B cell (primary cell): ENCODE data around the gene ITPK1. TPM values are rescaled to one million over a fixed set of nuclear protein-coding genes. Genes with fewer than 3 reads are reported as not detected.

Experiments
- ATAC-seq: fragments of 200-7000 bp; cut with Tn5 transposase; one replicate; pipeline ENCODE4 v1.10.0; 2021; ENCODE audit warnings: low read depth, mild to moderate bottlenecking, moderate number of reproducible peaks, moderate library complexity
- CTCF ChIA-PET: fragments of 350-600 bp; sonication (Branson Sonifier 250); formaldehyde crosslinking; loops from one replicate; lab custom pipeline; 2021; ENCODE audit warnings: antibody characterized with exemption, inconsistent platforms; lab: Charles Lee
- POLR2A ChIA-PET: fragments of 350-600 bp; sonication (Branson Sonifier 250); formaldehyde crosslinking; loops from one replicate; lab custom pipeline; 2021; ENCODE audit warnings: antibody characterized with exemption; lab: Charles Lee
- DNase-seq: peaks from one replicate; pipeline ENCODE4 v3.0.0; 2013
- H2AFZ ChIP-seq: 2 replicates; pipeline ENCODE4 v1.6.1; 2012; ENCODE audit warnings: mild to moderate bottlenecking, low read depth, low read length; ENCODE audit not compliant: insufficient read depth, poor library complexity, severe bottlenecking
- H3K27ac ChIP-seq, 2 donors: 1 replicate in 1 of 2; 2 replicates in 1 of 2; pipeline ENCODE4 v1.5.1; 2012 to 2013; ENCODE audit warnings: low read length in 2 of 2, mild to moderate bottlenecking in 2 of 2, moderate library complexity in 1 of 2
- H3K27me3 ChIP-seq, 4 experiments: fragments of 200-600 bp in 1 of 4; sonication (generic) in 1 of 4; replicated peaks in 1 of 4; 1 replicate in 2 of 4; 2 replicates in 2 of 4; pipeline versions ENCODE4 v1.6.1 to v1.7.0; 2013 to 2016; ENCODE audit warnings: low read length in 3 of 4, mild to moderate bottlenecking in 2 of 4, mixed read lengths in 1 of 4, moderate library complexity in 1 of 4; ENCODE audit not compliant: insufficient read depth in 4 of 4, control insufficient read depth in 3 of 4; ENCODE audit errors: control extremely low read depth in 1 of 4
- H3K36me3 ChIP-seq, 2 experiments: replicated peaks in 1 of 2; 1 replicate in 1 of 2; 2 replicates in 1 of 2; pipeline versions ENCODE4 v1.6.1 to v1.7.1; 2013; ENCODE audit warnings: low read length in 1 of 2; ENCODE audit not compliant: insufficient read depth in 2 of 2, control insufficient read depth in 1 of 2; ENCODE audit errors: control extremely low read depth in 1 of 2, extremely low read depth in 1 of 2
- H3K4me1 ChIP-seq, 2 donors: fragments of 200-600 bp in 1 of 2; sonication (generic) in 1 of 2; 1 replicate in 1 of 2; 2 replicates in 1 of 2; pipeline versions ENCODE4 v1.5.1 to v1.6.1; 2013 to 2017; ENCODE audit warnings: low read length in 2 of 2; ENCODE audit not compliant: control insufficient read depth in 2 of 2, insufficient read depth in 2 of 2
- H3K4me2 ChIP-seq: replicated peaks from 2 replicates; pipeline ENCODE3; 2012; ENCODE audit warnings: mild to moderate bottlenecking, low read depth, low read length; ENCODE audit not compliant: poor library complexity, severe bottlenecking
- H3K4me3 ChIP-seq, 5 experiments: fragments of 200-600 bp in 1 of 5; sonication (generic) in 1 of 5; 1 replicate in 3 of 5; 2 replicates in 2 of 5; pipeline versions ENCODE4 v1.5.1 to v1.7.0; 2011 to 2016; ENCODE audit warnings: low read length in 4 of 5, mild to moderate bottlenecking in 4 of 5, low read depth in 2 of 5, control low read depth in 1 of 5, moderate library complexity in 1 of 5; ENCODE audit not compliant: insufficient read depth in 1 of 5; ENCODE audit errors: control extremely low read depth in 1 of 5, extremely low read depth in 1 of 5
- H3K79me2 ChIP-seq: fragments of 200-600 bp; sonication (generic); one replicate; pipeline ENCODE4 v1.6.0; 2016; ENCODE audit warnings: low read length; ENCODE audit not compliant: control insufficient read depth, insufficient read depth
- H3K9ac ChIP-seq: fragments of 200-600 bp; sonication (generic); 2 replicates; pipeline ENCODE4 v1.6.1; 2017; ENCODE audit warnings: mild to moderate bottlenecking, low read length, moderate library complexity
- H3K9me3 ChIP-seq, 3 donors: one replicate each; pipeline versions ENCODE4 v1.6.1 to v1.7.1; 2013; ENCODE audit warnings: low read length in 2 of 3; ENCODE audit not compliant: control insufficient read depth in 2 of 3, insufficient read depth in 1 of 3; ENCODE audit errors: control extremely low read depth in 1 of 3
- H4K20me1 ChIP-seq: 2 replicates; pipeline ENCODE4 v1.6.0; 2012; ENCODE audit warnings: mild to moderate bottlenecking, low read length; ENCODE audit not compliant: insufficient read depth, control insufficient read depth, poor library complexity, severe bottlenecking
- H3K27ac Mint-ChIP-seq: one replicate; pipeline ENCODE4 v1.8.0; 2021; ENCODE audit warnings: mixed read lengths
- H3K27me3 Mint-ChIP-seq: one replicate; pipeline ENCODE4 v1.8.0; 2021; ENCODE audit warnings: mixed read lengths
- H3K4me1 Mint-ChIP-seq: one replicate; pipeline ENCODE4 v1.8.0; 2021; ENCODE audit warnings: mixed read lengths
- H3K4me3 Mint-ChIP-seq: one replicate; pipeline ENCODE4 v1.8.0; 2021; ENCODE audit warnings: mixed read lengths
- H3K9me3 Mint-ChIP-seq: one replicate; pipeline ENCODE4 v1.8.0; 2022; ENCODE audit warnings: mixed read lengths; ENCODE audit not compliant: insufficient read depth
- EZH2 ChIP-seq: IDR thresholded peaks from 2 replicates; pipeline ENCODE4 v1.6.1; 2012; ENCODE audit warnings: borderline replicate concordance, low read depth, mild to moderate bottlenecking, moderate library complexity, low read length; ENCODE audit not compliant: insufficient read depth, poor library complexity, severe bottlenecking
- WGBS: methylation state at CpG from one replicate; pipeline ENCODE4 v1.1.5; 2013; ENCODE audit warnings: missing lambda C conversion rate; ENCODE audit not compliant: insufficient coverage; 5-methylcytosine and 5-hydroxymethylcytosine counted together
- intact Hi-C: fragments of 100-400 bp; cut with micrococcal nuclease; formaldehyde crosslinking; loops from one replicate; pipeline ENCODE4 v1.10.0; 2022
- polyA plus RNA-seq: library from polyadenylated mRNA; depleted of rRNA; stranded (reverse); fragments of >200 nt; gene quantifications from 2 replicates; pipeline ENCODE4 v1.2.3, GENCODE V29; 2012
- total RNA-seq, 2 donors: library from RNA; stranded (reverse); fragments of 120-200 nt in 1 of 2; gene quantifications; 1 replicate in 1 of 2; 2 replicates in 1 of 2; pipeline versions ENCODE4 v1.2.3 to v1.2.4, GENCODE V29; 2013 to 2022
- TF ChIP-seq, protein P1 (sequence below): fragments of 200-600 bp; IDR thresholded peaks from one replicate; pipeline ENCODE4 v1.8.0; 2022; ENCODE audit warnings: antibody characterized with exemption, mild to moderate bottlenecking

The ITPK1 gene
- total and polyA plus RNA-seq, 2 donors (not counting 1 experiment from before 2014, with no cell fraction given): 46.0 to 46.9 TPM

DNA sequence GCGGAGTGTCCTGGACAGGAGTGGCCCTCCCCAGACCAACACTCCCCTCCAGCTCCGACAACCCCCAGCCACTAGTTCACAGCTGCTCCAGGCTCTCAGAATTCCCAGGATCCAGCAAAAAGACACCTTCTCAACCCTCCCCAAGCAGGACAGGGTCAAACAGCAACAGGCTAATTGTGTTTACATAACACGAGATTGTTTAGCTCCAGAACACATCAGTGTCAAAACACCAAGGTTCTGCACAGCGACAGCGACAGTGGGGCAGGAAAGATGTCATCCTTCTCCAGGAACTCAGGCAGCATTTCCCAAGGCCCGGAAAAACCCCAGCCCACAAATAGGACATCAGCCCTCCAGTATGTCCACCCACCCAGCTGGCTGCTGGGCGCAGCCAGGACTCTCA is 16.5 kb downstream of the ITPK1 start:
- ChIA-PET POLR2A (no interaction called here), CTCF (interaction anchor here (0.6 kb wide), 1 partner anchor 1512 kb away, joined by 3 read pairs; no protein-coding TSS in a partner anchor)
- Histone ChIP-seq H3K9ac (no peak overlapping the region), H4K20me1 (peaks cover 37% of the 10 kb centered on the region), H3K27ac (no peak overlapping the region), H3K79me2 (peaks cover 96% of the 10 kb centered on the region), H3K4me2 (no peak overlapping the region), H3K4me1 (peaks cover 11 to 15% of the 10 kb centered on the region in 2 donors), H3K4me3 (no peak overlapping the region), H3K9me3 (peaks cover 0 to 5% (median 0%) of the 10 kb centered on the region in 3 donors), H3K36me3 (no peaks in the 10 kb centered on the region), H3K27me3 (no peaks in the 10 kb centered on the region), H2AFZ (no peak overlapping the region)
- ATAC-seq (no peak), DNase-seq (no peak)
- Mint-ChIP-seq H3K4me1 (peaks cover 22% of the 10 kb centered on the region), H3K4me3 (no peak overlapping the region), H3K9me3 (no peaks in the 10 kb centered on the region), H3K27ac (no peak overlapping the region), H3K27me3 (no peaks in the 10 kb centered on the region)
- WGBS: 99% methylated on average over 7 of the region's 7 CpGs
- intact Hi-C loops: no loop called here
- TF ChIP-seq, protein P1, sequence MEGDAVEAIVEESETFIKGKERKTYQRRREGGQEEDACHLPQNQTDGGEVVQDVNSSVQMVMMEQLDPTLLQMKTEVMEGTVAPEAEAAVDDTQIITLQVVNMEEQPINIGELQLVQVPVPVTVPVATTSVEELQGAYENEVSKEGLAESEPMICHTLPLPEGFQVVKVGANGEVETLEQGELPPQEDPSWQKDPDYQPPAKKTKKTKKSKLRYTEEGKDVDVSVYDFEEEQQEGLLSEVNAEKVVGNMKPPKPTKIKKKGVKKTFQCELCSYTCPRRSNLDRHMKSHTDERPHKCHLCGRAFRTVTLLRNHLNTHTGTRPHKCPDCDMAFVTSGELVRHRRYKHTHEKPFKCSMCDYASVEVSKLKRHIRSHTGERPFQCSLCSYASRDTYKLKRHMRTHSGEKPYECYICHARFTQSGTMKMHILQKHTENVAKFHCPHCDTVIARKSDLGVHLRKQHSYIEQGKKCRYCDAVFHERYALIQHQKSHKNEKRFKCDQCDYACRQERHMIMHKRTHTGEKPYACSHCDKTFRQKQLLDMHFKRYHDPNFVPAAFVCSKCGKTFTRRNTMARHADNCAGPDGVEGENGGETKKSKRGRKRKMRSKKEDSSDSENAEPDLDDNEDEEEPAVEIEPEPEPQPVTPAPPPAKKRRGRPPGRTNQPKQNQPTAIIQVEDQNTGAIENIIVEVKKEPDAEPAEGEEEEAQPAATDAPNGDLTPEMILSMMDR: no peak
- TF ChIP-seq EZH2: no peak

DNA sequence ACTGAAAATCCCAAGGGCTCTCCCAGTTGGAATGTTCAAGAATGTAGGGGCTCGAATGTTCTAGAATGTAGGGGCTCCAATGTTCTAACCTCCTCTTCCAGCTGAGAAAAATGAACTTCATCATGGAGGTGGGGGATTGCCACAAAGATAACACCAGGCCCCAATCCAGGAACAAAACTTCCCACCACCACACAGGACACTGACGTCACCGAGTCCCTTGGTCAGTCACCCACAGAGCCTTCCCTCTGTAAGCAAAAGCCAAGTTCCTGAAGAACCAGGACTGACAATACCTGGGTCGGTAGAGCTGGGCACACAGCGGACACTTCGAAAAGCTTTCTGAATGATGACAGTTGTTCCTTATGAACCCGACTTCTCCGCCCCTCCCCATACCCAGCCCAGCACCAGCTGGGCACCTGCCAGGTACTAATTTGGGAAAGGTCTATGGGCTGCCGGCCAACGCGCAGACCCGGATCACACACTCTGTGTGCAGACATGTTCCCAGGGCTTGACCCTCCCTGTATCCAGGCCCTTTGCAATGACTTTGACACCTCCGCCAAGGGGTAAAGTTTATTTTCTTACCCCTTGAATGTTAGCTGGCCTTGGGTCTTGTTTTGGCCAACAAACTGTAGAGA is 18.9 kb downstream of the ITPK1 start:
- Mint-ChIP-seq H3K27ac (no peak overlapping the region), H3K4me3 (no peak overlapping the region), H3K9me3 (no peaks in the 10 kb centered on the region), H3K4me1 (peaks cover 13% of the 10 kb centered on the region), H3K27me3 (no peaks in the 10 kb centered on the region)
- POLR2A ChIA-PET: interaction anchor here (0.5 kb wide), 1 partner anchor 50 kb away, joined by 3 read pairs; no protein-coding TSS in a partner anchor
- peaks cover 0 to 3% of the 10 kb centered on the region in 2 donors for H3K4me1 ChIP-seq
- H4K20me1 ChIP-seq: peaks cover 56% of the 10 kb centered on the region
- no peak overlapping the region for H3K4me2 ChIP-seq
- TF ChIP-seq, protein P1: no peak
- TF ChIP-seq EZH2: no peak
- ATAC-seq (no peak), DNase-seq (no peak)
- H3K9me3 ChIP-seq: peaks cover 0 to 5% (median 0%) of the 10 kb centered on the region in 3 donors
- peaks cover 0 to 2% of the 10 kb centered on the region in 2 experiments for H3K36me3 ChIP-seq
- H3K27me3 ChIP-seq: no peaks in the 10 kb centered on the region
- H3K9ac ChIP-seq: no peak overlapping the region
- H2AFZ ChIP-seq: no peak overlapping the region
- no peak overlapping the region for H3K27ac ChIP-seq
- peaks cover 99% of the 10 kb centered on the region for H3K79me2 ChIP-seq
- 98% methylated on average over 10 of the region's 13 CpGs for WGBS
- no peak overlapping the region for H3K4me3 ChIP-seq
- intact Hi-C loops: no loop called here
- CTCF ChIA-PET: no interaction called here
